ENCODE data around the gene WDR53. TPM values are rescaled to one million over a fixed set of nuclear protein-coding genes. Genes with fewer than 3 reads are reported as not detected.
"Not testable (repeated sequence)": the region's sequence is repeated elsewhere in the genome, so short reads cannot be mapped to it uniquely, and the experiment has no call there.

The WDR53 gene
- total RNA-seq (2012; rRNA removed), result 3.7 and 4.3 TPM in 2 replicates

- no peaks in the 10 kb centered on the region for H3K9me3 ChIP-seq (replicated peaks; ENCODE audit: low read length)
- peak within 1 kb of the TSS; percentile 91 for H3K9ac ChIP-seq (ENCODE audit: low read depth, low read length)
- H3K36me3 ChIP-seq (ENCODE audit: insufficient read depth, low read length), result peaks cover 3% of the 10 kb centered on the region
- peaks cover 17% of the 10 kb centered on the region for H3K4me1 ChIP-seq (ENCODE audit: control insufficient read depth, insufficient read depth, low read length)
- H3K4me3 ChIP-seq (ENCODE audit: low read length), result peak within 1 kb of the TSS; percentile 81
- no peaks in the 10 kb centered on the region for H3K27me3 ChIP-seq (ENCODE audit: control insufficient read depth, insufficient read depth, low read length)
- H3K4me2 ChIP-seq (ENCODE audit: low read length), result peak within 1 kb of the TSS; percentile 94
Observed at GRCh38 chr3:196568246-196569002, at the start of gene WDR53, which contains the start of gene FBXO45. Gene WDR53, minus strand, starts transcription at chr3:196568554. Its CDS starts 7,079 bp downstream, at chr3:196561475. Gene FBXO45, plus strand, starts transcription at chr3:196568660. Its CDS starts 325 bp downstream, at chr3:196568985.

- Histone ChIP-seq H3K4me1 (ENCODE audit: control insufficient read depth, insufficient read depth, low read length) (no peaks in the 10 kb centered on the region), H3K9me3 (replicated peaks; ENCODE audit: low read length) (no peaks in the 10 kb centered on the region), H3K9ac (ENCODE audit: low read depth, low read length) (no peak overlapping the region), H3K4me2 (ENCODE audit: low read length) (no peak overlapping the region), H3K4me3 (ENCODE audit: low read length) (no peak overlapping the region), H3K27me3 (ENCODE audit: control insufficient read depth, insufficient read depth, low read length) (no peaks in the 10 kb centered on the region), H3K36me3 (ENCODE audit: insufficient read depth, low read length) (no peaks in the 10 kb centered on the region)
Observed at GRCh38 chr3:196617256-196617655, 48.9 kb upstream of the WDR53 start.

- not testable (repeated sequence) for H3K4me2 ChIP-seq (ENCODE audit: low read length); H3K9ac ChIP-seq (ENCODE audit: low read depth, low read length); H3K4me1 ChIP-seq (ENCODE audit: control insufficient read depth, insufficient read depth, low read length); H3K36me3 ChIP-seq (ENCODE audit: insufficient read depth, low read length); H3K27me3 ChIP-seq (ENCODE audit: control insufficient read depth, insufficient read depth, low read length); H3K4me3 ChIP-seq (ENCODE audit: low read length); H3K9me3 ChIP-seq (replicated peaks; ENCODE audit: low read length)
Observed at GRCh38 chr3:196615234-196615633, 46.9 kb upstream of the WDR53 start.

- no peaks in the 10 kb centered on the region for H3K9me3 ChIP-seq (replicated peaks; ENCODE audit: low read length)
- H3K4me2 ChIP-seq (ENCODE audit: low read length), result no peak overlapping the region
- no peak overlapping the region for H3K9ac ChIP-seq (ENCODE audit: low read depth, low read length)
- no peaks in the 10 kb centered on the region for H3K4me1 ChIP-seq (ENCODE audit: control insufficient read depth, insufficient read depth, low read length)
- H3K36me3 ChIP-seq (ENCODE audit: insufficient read depth, low read length), result no peaks in the 10 kb centered on the region
- no peaks in the 10 kb centered on the region for H3K27me3 ChIP-seq (ENCODE audit: control insufficient read depth, insufficient read depth, low read length)
- no peak overlapping the region for H3K4me3 ChIP-seq (ENCODE audit: low read length)
Observed at GRCh38 chr3:196611761-196612483, 43.6 kb upstream of the WDR53 start.

- Histone ChIP-seq H3K9me3 (replicated peaks; ENCODE audit: low read length) (no peaks in the 10 kb centered on the region), H3K9ac (ENCODE audit: low read depth, low read length) (no peak overlapping the region), H3K4me3 (ENCODE audit: low read length) (no peak overlapping the region), H3K4me1 (ENCODE audit: control insufficient read depth, insufficient read depth, low read length) (no peaks in the 10 kb centered on the region), H3K27me3 (ENCODE audit: control insufficient read depth, insufficient read depth, low read length) (peaks cover 9% of the 10 kb centered on the region), H3K36me3 (ENCODE audit: insufficient read depth, low read length) (no peaks in the 10 kb centered on the region), H3K4me2 (ENCODE audit: low read length) (no peak overlapping the region)
Observed at GRCh38 chr3:196609805-196610515, 41.6 kb upstream of the WDR53 start.

- no peaks in the 10 kb centered on the region for H3K4me1 ChIP-seq (ENCODE audit: control insufficient read depth, insufficient read depth, low read length)
- H3K4me2 ChIP-seq (ENCODE audit: low read length), result no peak overlapping the region
- H3K4me3 ChIP-seq (ENCODE audit: low read length), result no peak overlapping the region
- peaks cover 13% of the 10 kb centered on the region for H3K27me3 ChIP-seq (ENCODE audit: control insufficient read depth, insufficient read depth, low read length)
- H3K36me3 ChIP-seq (ENCODE audit: insufficient read depth, low read length), result no peaks in the 10 kb centered on the region
- H3K9ac ChIP-seq (ENCODE audit: low read depth, low read length), result no peak overlapping the region
- no peaks in the 10 kb centered on the region for H3K9me3 ChIP-seq (replicated peaks; ENCODE audit: low read length)
Observed at GRCh38 chr3:196609343-196609775, 41.0 kb upstream of the WDR53 start.

GRCh38 chr3:196608693-196609092 lies 40.3 kb upstream of the WDR53 start:
- Histone ChIP-seq H3K4me2 (ENCODE audit: low read length) (no peak overlapping the region), H3K4me3 (ENCODE audit: low read length) (no peak overlapping the region), H3K36me3 (ENCODE audit: insufficient read depth, low read length) (no peaks in the 10 kb centered on the region), H3K27me3 (ENCODE audit: control insufficient read depth, insufficient read depth, low read length) (peaks cover 16% of the 10 kb centered on the region), H3K4me1 (ENCODE audit: control insufficient read depth, insufficient read depth, low read length) (no peaks in the 10 kb centered on the region), H3K9ac (ENCODE audit: low read depth, low read length) (no peak overlapping the region), H3K9me3 (replicated peaks; ENCODE audit: low read length) (no peaks in the 10 kb centered on the region)

- no peak overlapping the region for H3K4me3 ChIP-seq (ENCODE audit: low read length)
- no peaks in the 10 kb centered on the region for H3K9me3 ChIP-seq (replicated peaks; ENCODE audit: low read length)
- H3K4me1 ChIP-seq (ENCODE audit: control insufficient read depth, insufficient read depth, low read length), result no peaks in the 10 kb centered on the region
- no peaks in the 10 kb centered on the region for H3K36me3 ChIP-seq (ENCODE audit: insufficient read depth, low read length)
- no peak overlapping the region for H3K9ac ChIP-seq (ENCODE audit: low read depth, low read length)
- H3K27me3 ChIP-seq (ENCODE audit: control insufficient read depth, insufficient read depth, low read length), result peaks cover 27% of the 10 kb centered on the region
- H3K4me2 ChIP-seq (ENCODE audit: low read length), result no peak overlapping the region
Observed at GRCh38 chr3:196604548-196604947, 36.2 kb upstream of the WDR53 start.

GRCh38 chr3:196603683-196604082 lies 35.3 kb upstream of the WDR53 start:
- no peaks in the 10 kb centered on the region for H3K4me1 ChIP-seq (ENCODE audit: control insufficient read depth, insufficient read depth, low read length)
- no peak overlapping the region for H3K4me3 ChIP-seq (ENCODE audit: low read length)
- H3K27me3 ChIP-seq (ENCODE audit: control insufficient read depth, insufficient read depth, low read length), result peaks cover 27% of the 10 kb centered on the region
- no peaks in the 10 kb centered on the region for H3K36me3 ChIP-seq (ENCODE audit: insufficient read depth, low read length)
- H3K4me2 ChIP-seq (ENCODE audit: low read length), result no peak overlapping the region
- H3K9ac ChIP-seq (ENCODE audit: low read depth, low read length), result no peak overlapping the region
- H3K9me3 ChIP-seq (replicated peaks; ENCODE audit: low read length), result no peaks in the 10 kb centered on the region

- H3K36me3 ChIP-seq (ENCODE audit: insufficient read depth, low read length), result no peaks in the 10 kb centered on the region
- H3K4me2 ChIP-seq (ENCODE audit: low read length), result no peak overlapping the region
- H3K9ac ChIP-seq (ENCODE audit: low read depth, low read length), result no peak overlapping the region
- peaks cover 30% of the 10 kb centered on the region for H3K27me3 ChIP-seq (ENCODE audit: control insufficient read depth, insufficient read depth, low read length)
- no peak overlapping the region for H3K4me3 ChIP-seq (ENCODE audit: low read length)
- no peaks in the 10 kb centered on the region for H3K4me1 ChIP-seq (ENCODE audit: control insufficient read depth, insufficient read depth, low read length)
- no peaks in the 10 kb centered on the region for H3K9me3 ChIP-seq (replicated peaks; ENCODE audit: low read length)
Observed at GRCh38 chr3:196602673-196603072, 34.3 kb upstream of the WDR53 start.

- no peak overlapping the region for H3K4me3 ChIP-seq (ENCODE audit: low read length)
- H3K4me1 ChIP-seq (ENCODE audit: control insufficient read depth, insufficient read depth, low read length), result no peaks in the 10 kb centered on the region
- no peaks in the 10 kb centered on the region for H3K9me3 ChIP-seq (replicated peaks; ENCODE audit: low read length)
- peaks cover 44% of the 10 kb centered on the region for H3K27me3 ChIP-seq (ENCODE audit: control insufficient read depth, insufficient read depth, low read length)
- no peak overlapping the region for H3K9ac ChIP-seq (ENCODE audit: low read depth, low read length)
- no peak overlapping the region for H3K4me2 ChIP-seq (ENCODE audit: low read length)
- H3K36me3 ChIP-seq (ENCODE audit: insufficient read depth, low read length), result no peaks in the 10 kb centered on the region
Observed at GRCh38 chr3:196600359-196600758, 32.0 kb upstream of the WDR53 start.
